Osteoblast (primary cell): ENCODE data around the gene CHST2. TPM values are rescaled to one million over a fixed set of nuclear protein-coding genes. Genes with fewer than 3 reads are reported as not detected.

Source experiments
- DNase-seq: peaks from one replicate; pipeline ENCODE4 v3.0.0; 2011; ENCODE audit warnings: low spot score, mixed read lengths; ENCODE audit not compliant: insufficient read length; ENCODE audit errors: missing footprints
- H2AFZ ChIP-seq: 2 replicates; pipeline ENCODE4 v1.6.0; 2011; ENCODE audit warnings: mild to moderate bottlenecking, low read length
- H3K27ac ChIP-seq: 2 replicates; pipeline ENCODE4 v1.5.1; 2011; ENCODE audit warnings: mild to moderate bottlenecking, low read depth, low read length, moderate library complexity
- H3K27me3 ChIP-seq: 2 replicates; pipeline ENCODE4 v1.6.0; 2012; ENCODE audit warnings: mild to moderate bottlenecking, control low read depth, inconsistent platforms, low read length, moderate library complexity; ENCODE audit not compliant: insufficient read depth
- H3K36me3 ChIP-seq: 2 replicates; pipeline ENCODE4 v1.5.1; 2011; ENCODE audit warnings: mild to moderate bottlenecking, low read length, control low read depth, moderate library complexity; ENCODE audit not compliant: insufficient read depth
- H3K4me1 ChIP-seq: 2 replicates; pipeline ENCODE4 v1.5.1; 2011; ENCODE audit warnings: mild to moderate bottlenecking, low read length, control low read depth, moderate library complexity; ENCODE audit not compliant: insufficient read depth
- H3K4me2 ChIP-seq: 2 replicates; pipeline ENCODE4 v1.6.0; 2011; ENCODE audit warnings: mild to moderate bottlenecking, low read length; ENCODE audit not compliant: insufficient read depth
- H3K4me3 ChIP-seq: fragments of 200-600 bp; sonication (generic); 3 replicates; pipeline ENCODE4 v1.5.1; 2012; ENCODE audit warnings: mild to moderate bottlenecking, low read length, inconsistent platforms; ENCODE audit not compliant: insufficient read depth
- H3K79me2 ChIP-seq: 2 replicates; pipeline ENCODE4 v1.6.0; 2012; ENCODE audit warnings: mild to moderate bottlenecking, low read length, control low read depth, inconsistent platforms; ENCODE audit not compliant: insufficient read depth
- H3K9me3 ChIP-seq: 2 replicates; pipeline ENCODE4 v1.5.1; 2011; ENCODE audit warnings: low read depth, low read length, control low read depth
- H4K20me1 ChIP-seq: 2 replicates; pipeline ENCODE4 v1.6.0; 2012; ENCODE audit warnings: mild to moderate bottlenecking, low read length, control low read depth; ENCODE audit not compliant: insufficient read depth
- total RNA-seq: library from RNA; depleted of rRNA; stranded (reverse); fragments of >200 nt; gene quantifications from 2 replicates; pipeline ENCODE4 v1.2.3, GENCODE V29; 2012
- TF ChIP-seq, protein P1 (sequence below): IDR thresholded peaks from 2 replicates; pipeline ENCODE4 v1.5.1; 2011; ENCODE audit warnings: mild to moderate bottlenecking, low read depth, low read length, moderate library complexity; ENCODE audit errors: extremely low read depth

Gene CHST2
- total RNA-seq, 1 donor: 13.8 TPM

DNA sequence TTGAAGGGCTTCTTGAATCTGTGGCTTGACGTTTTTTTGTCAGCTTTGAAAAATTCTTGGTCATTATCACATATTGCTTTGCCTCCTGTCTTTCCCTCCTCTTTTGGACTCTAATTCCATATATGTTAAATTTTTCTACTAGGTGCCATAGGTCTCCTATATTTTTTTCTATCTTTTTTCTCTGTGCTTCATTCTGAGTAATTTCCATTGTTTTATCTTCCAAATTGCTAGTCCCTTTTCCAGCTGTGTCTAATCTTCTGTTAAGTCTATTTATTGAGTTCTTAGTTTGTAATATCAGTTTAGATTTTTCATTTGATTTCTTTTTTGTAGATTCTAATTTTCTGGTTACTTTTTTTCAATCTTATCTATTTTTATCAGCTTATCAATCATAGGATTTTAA lies 53.7 kb downstream of the CHST2 start:
- Histone ChIP-seq H3K4me2 (no peak overlapping the region), H3K27ac (no peak overlapping the region), H3K4me3 (no peak overlapping the region), H4K20me1 (no peaks in the 10 kb centered on the region), H3K4me1 (peaks cover 28% of the 10 kb centered on the region), H3K27me3 (no peaks in the 10 kb centered on the region), H3K36me3 (no peaks in the 10 kb centered on the region), H2AFZ (no peak overlapping the region), H3K79me2 (no peaks in the 10 kb centered on the region), H3K9me3 (no peaks in the 10 kb centered on the region)
- no peak for DNase-seq
- TF ChIP-seq, protein P1, sequence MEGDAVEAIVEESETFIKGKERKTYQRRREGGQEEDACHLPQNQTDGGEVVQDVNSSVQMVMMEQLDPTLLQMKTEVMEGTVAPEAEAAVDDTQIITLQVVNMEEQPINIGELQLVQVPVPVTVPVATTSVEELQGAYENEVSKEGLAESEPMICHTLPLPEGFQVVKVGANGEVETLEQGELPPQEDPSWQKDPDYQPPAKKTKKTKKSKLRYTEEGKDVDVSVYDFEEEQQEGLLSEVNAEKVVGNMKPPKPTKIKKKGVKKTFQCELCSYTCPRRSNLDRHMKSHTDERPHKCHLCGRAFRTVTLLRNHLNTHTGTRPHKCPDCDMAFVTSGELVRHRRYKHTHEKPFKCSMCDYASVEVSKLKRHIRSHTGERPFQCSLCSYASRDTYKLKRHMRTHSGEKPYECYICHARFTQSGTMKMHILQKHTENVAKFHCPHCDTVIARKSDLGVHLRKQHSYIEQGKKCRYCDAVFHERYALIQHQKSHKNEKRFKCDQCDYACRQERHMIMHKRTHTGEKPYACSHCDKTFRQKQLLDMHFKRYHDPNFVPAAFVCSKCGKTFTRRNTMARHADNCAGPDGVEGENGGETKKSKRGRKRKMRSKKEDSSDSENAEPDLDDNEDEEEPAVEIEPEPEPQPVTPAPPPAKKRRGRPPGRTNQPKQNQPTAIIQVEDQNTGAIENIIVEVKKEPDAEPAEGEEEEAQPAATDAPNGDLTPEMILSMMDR: no peak

Other genes with a start within 250 kb of the CHST2 start
- 19.7 and 21.4 TPM in 2 replicates for gene PCOLCE2, start 230.7 kb upstream of the CHST2 start, total RNA-seq
- gene PAQR9, start 156.1 kb upstream of the CHST2 start, total RNA-seq: not detected in 2 replicates
- gene U2SURP, start 118.2 kb upstream of the CHST2 start, total RNA-seq: 85.0 and 85.5 TPM in 2 replicates